NCI-H2171 (cell line): ENCODE results near the gene CBLN1.
"Not testable (repeated sequence)": the region's sequence is repeated elsewhere in the genome, so short reads cannot be mapped to it uniquely, and the experiment has no call there.

ENCODE experiments used
- DNase-seq: peaks from one replicate; lab custom pipeline; 2025; lab: John Stamatoyannopoulos, UW

CBLN1 gene

GRCh38 chr16:49277766-49278566 is 3.7 kb downstream of the CBLN1 start:
- no peak for DNase-seq

GRCh38 chr16:49277386-49277742 is 4.3 kb downstream of the CBLN1 start:
- no peak for DNase-seq

- no peak for DNase-seq
Observed at GRCh38 chr16:49276646-49277385, 4.8 kb downstream of the CBLN1 start.

- DNase-seq = no peak
Observed at GRCh38 chr16:49275870-49276269, 5.8 kb downstream of the CBLN1 start.

- DNase-seq = peak; percentile 37
Observed at GRCh38 chr16:49275050-49275730, 6.4 kb downstream of the CBLN1 start.

GRCh38 chr16:49274591-49274990 is 7.0 kb downstream of the CBLN1 start:
- DNase-seq = no peak

- DNase-seq = no peak
Observed at GRCh38 chr16:49273771-49274170, 7.9 kb downstream of the CBLN1 start.

GRCh38 chr16:49271363-49271762 is 10.3 kb downstream of the CBLN1 start:
- DNase-seq = no peak

GRCh38 chr16:49269201-49269600 is 12.4 kb downstream of the CBLN1 start:
- no peak for DNase-seq

- DNase-seq = no peak
Observed at GRCh38 chr16:49268667-49269066, 13.0 kb downstream of the CBLN1 start.

- no peak for DNase-seq
Observed at GRCh38 chr16:49262501-49262900, 19.1 kb downstream of the CBLN1 start.

GRCh38 chr16:49261930-49262329 is 19.7 kb downstream of the CBLN1 start:
- no peak for DNase-seq

- no peak for DNase-seq
Observed at GRCh38 chr16:49260956-49261530, 20.6 kb downstream of the CBLN1 start.

- DNase-seq = no peak
Observed at GRCh38 chr16:49260253-49260652, 21.4 kb downstream of the CBLN1 start.

- DNase-seq = no peak
Observed at GRCh38 chr16:49259330-49259729, 22.3 kb downstream of the CBLN1 start.

- no peak for DNase-seq
Observed at GRCh38 chr16:49250689-49251088, 30.9 kb downstream of the CBLN1 start.

- no peak for DNase-seq
Observed at GRCh38 chr16:49248227-49248626, 33.4 kb downstream of the CBLN1 start.

- no peak for DNase-seq
Observed at GRCh38 chr16:49236216-49236615, 45.4 kb downstream of the CBLN1 start.

- not testable (repeated sequence) for DNase-seq
Observed at GRCh38 chr16:49228335-49228734, 53.3 kb downstream of the CBLN1 start.
